Glomerular visceral epithelial cell (primary cell): ENCODE measurements around the gene SEMA4D.
"Not testable (repeated sequence)": the region's sequence is repeated elsewhere in the genome, so short reads cannot be mapped to it uniquely, and the experiment has no call there.

Experiments used
- DNase-seq: peaks from one replicate; pipeline ENCODE4 v3.0.0-alpha.2; 2016; ENCODE audit errors: extremely low spot score

The SEMA4D gene

GRCh38 chr9:89353989-89354388 is 143.9 kb downstream of the SEMA4D start:
- DNase-seq = no peak

- no peak for DNase-seq
Observed at GRCh38 chr9:89352874-89353649, 144.9 kb downstream of the SEMA4D start.

DNA sequence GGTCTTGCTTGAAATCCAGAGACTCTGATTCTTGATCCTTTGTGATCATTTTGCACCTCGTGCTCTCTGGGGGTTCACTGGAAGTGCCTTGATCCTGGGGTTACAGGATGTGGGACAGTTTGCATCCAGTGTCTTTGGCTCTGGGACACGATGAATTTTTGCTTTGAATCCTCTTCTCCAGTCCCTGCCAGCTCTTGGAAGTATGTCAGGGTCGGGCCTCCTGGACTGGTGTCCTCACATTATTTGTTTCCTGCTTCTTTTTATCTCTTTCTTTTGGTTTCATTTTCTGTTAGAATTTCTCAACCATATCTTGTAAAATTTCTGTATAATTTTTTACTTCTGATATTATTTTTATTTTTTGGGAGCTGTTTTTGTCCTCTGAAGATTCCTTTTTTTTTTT is 145.5 kb downstream of the SEMA4D start:
- DNase-seq = no peak

- DNase-seq = no peak
Observed at GRCh38 chr9:89351584-89352300, 146.2 kb downstream of the SEMA4D start.

GRCh38 chr9:89350988-89351557 is 146.8 kb downstream of the SEMA4D start:
- DNase-seq = no peak

GRCh38 chr9:89349607-89350006 is 148.3 kb downstream of the SEMA4D start:
- no peak for DNase-seq

DNA sequence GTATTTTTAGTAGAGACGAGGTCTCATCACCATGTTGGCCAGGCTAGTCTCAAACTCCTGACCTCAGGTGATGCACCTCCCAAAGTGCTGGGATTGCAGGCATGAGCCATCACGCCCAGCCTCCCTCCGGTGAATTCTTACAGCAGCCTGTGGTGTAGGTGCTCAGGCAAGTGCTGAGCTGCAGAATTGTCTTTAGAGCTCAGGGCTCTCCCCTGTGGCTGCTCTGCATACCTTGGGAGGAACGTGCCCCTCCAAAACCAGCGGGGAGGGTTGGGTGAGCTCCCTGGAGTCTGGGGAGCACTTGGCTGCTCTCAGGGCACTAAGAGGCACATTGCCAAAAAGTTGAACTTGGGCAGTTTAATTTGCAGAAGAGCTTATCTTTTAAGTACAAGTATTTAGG is 150.3 kb downstream of the SEMA4D start:
- no peak for DNase-seq

- DNase-seq = no peak
Observed at GRCh38 chr9:89346696-89347095, 151.2 kb downstream of the SEMA4D start.

GRCh38 chr9:89345476-89345875 is 152.4 kb downstream of the SEMA4D start:
- DNase-seq = no peak

- DNase-seq = not testable (repeated sequence)
Observed at GRCh38 chr9:89343812-89344211, 154.1 kb downstream of the SEMA4D start.

DNA sequence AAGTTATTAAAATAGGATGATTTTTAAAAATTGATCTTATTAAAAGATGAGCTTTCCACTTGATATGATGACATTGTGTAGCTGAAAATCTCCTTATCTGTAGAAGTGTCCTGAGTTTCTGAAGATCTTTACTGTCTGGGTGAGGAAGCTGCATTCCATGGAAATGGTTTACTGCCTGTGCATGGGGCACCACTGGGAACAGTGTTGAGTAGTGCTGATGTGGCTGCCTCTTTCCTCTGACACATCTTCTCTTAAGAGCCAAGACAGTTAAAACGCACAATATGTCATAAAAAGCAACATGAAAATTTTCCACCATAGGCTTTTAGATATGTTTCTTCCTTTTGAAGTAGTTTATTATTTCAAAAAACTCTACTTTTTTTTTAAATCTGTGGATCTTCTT is 155.0 kb downstream of the SEMA4D start:
- no peak for DNase-seq

- DNase-seq = no peak
Observed at GRCh38 chr9:89342213-89342612, 155.7 kb downstream of the SEMA4D start.

DNA sequence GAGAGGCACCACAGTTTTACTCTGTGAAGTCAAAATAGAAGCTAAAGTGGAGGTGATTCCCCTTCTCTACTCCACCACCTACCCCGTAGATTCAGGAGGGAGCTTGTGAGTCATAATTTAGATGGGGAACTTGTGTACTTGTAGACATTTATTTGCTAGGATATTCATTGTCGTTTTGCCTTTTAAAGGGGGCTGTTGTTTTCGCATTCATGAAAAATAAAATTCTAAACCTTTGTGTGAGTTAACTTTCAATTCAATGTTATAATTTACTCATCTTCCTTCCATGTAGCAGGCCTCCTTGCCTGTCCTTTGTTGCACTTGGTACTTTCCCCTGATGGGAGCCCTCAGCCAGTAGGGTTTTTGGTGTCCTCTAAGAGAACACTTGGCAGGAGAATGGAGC is 157.6 kb downstream of the SEMA4D start:
- DNase-seq = no peak

DNA sequence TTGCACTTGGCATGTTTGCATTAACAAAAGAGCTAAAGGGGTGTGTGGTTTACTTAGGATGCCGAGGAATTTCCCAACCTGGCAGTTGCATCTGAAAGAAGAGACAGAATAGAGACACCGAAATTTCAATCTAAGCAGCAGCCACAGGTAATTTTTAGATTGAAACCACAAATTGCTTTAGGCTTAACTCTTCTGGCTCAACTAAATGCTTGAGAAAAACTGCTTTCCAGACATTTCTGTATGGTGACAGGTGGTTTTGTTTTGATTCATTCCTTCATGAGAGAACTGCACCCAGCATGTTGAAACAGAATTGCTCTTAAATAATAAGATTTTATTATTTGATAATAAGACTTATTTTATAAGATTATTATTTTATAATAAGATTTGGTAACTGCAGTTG is 158.1 kb downstream of the SEMA4D start:
- DNase-seq = no peak

DNA sequence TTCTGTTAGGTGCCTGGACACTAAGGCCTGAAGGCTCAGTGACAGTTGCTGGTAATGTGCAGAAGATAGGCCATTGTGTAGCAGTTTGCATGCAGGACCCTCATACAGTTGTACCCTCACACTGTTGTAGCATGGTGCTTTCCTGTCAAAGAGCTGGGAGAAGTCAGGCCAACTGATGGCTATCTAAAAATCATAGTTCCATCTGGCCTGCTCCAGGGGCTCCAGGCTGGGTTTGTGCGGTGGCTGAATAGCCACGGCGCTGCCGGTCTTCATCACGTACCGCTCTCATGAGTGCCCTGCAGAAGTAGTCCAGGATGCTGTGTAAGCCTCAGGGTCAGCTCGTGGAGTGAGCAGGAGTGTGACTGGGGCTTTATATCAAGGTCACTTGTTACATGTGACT is 167.4 kb downstream of the SEMA4D start:
- DNase-seq = no peak

DNA sequence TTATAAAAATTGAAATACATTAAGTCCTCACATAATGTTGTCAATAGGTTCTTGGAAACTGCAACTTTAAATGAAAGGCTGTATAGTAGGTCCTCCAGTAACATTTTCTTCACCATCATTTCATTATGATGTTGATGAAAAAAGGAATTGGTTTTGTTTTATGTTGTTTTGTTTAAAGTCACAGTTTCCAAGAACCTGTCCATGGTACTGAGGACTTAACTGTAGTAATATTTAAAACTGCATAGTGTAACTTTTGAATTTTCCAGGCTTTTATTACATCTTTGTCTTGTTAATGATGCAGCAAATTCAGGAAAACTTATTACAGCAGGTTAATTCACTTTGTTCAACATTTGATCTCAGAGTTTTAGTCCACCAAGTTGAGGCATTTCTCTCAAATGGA is 168.0 kb downstream of the SEMA4D start:
- no peak for DNase-seq

- no peak for DNase-seq
Observed at GRCh38 chr9:89328064-89328463, 169.8 kb downstream of the SEMA4D start.

- DNase-seq = no peak
Observed at GRCh38 chr9:89325733-89326132, 172.2 kb downstream of the SEMA4D start.

- no peak for DNase-seq
Observed at GRCh38 chr9:89323390-89323789, 174.5 kb downstream of the SEMA4D start.

- DNase-seq = no peak
Observed at GRCh38 chr9:89319015-89319905, 178.7 kb downstream of the SEMA4D start.

DNA sequence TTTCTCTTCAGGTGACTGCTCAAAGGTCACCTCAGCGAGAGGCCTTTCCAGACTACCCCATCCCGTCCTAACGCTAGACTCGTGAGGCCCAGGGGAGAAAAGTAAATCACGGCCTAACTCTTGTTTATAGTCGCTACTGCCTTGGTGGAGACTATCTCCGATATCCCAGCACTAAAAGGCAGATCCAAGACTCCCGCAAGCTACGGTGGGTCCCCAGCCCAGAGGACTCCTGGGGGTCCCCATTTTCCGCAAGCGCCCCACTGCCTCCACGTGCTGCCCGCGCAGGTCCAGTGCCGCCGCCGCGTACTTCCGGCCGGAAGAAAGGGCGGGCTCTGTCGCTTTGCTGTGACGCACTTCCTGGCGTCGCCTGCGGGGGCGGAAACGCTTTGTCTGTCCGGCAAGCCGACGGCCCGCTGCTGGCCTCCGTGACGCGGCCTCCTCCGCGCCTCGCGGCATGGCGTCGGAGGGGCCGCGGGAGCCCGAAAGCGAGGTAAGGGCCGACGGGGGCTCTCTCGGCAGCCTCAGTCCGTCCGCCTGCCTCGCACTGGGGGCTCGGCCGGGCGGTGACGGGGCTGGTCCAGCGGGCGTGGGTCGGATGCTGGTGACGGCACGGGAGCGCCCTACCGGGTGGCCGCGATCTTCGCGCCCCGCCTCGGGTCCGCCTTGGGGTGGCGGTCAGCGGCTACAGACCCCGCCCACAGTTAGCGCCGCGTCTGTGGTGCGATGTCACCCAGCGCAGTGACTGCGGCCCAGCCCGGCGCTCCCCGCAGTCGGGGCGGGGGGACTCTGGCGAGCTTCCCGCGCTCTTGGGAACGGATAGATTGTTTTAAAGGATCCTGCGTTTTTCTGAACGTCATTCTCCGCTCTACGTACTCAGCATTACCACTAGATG is 179.5 kb downstream of the SEMA4D start, which contains the start of gene SECISBP2:
Gene SECISBP2, plus strand, starts transcription at position 378 of the 892 bp plus-strand sequence. Its CDS starts 77 bp downstream, at position 455.
- peak; percentile 97 for DNase-seq
